NCI-H524 treated with DMSO at 0.1 percent for 48 hours (cell line): ENCODE results near the gene PIAS1.
"Not testable (repeated sequence)": the region's sequence is repeated elsewhere in the genome, so short reads cannot be mapped to it uniquely, and the experiment has no call there.

Source experiments
- DNase-seq: peaks from one replicate; lab custom pipeline; 2025; lab: John Stamatoyannopoulos, UW

Gene PIAS1

DNA sequence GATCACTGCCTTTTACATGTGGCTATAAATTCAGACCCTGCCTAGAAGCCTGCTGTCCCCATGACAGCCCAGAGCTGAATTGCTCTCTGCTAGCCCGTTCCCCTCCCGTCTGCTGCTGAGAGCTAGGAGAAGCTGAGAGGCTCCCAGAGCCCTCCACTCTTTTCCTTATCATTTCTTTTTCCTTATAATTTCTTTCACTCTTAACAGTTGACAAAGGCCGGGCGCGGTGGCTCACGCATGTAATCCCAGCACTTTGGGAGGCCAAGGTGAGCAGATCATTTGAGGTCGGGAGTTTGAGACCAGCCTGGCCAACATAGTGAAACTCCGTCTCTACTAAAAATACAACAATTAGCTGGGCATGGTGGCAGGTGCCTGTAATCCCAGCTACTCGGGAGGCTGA, 180.4 kb downstream of the PIAS1 start:
- not testable (repeated sequence) for DNase-seq

- DNase-seq = no peak
Observed at GRCh38 chr15:68235022-68235421, 180.9 kb downstream of the PIAS1 start.

DNA sequence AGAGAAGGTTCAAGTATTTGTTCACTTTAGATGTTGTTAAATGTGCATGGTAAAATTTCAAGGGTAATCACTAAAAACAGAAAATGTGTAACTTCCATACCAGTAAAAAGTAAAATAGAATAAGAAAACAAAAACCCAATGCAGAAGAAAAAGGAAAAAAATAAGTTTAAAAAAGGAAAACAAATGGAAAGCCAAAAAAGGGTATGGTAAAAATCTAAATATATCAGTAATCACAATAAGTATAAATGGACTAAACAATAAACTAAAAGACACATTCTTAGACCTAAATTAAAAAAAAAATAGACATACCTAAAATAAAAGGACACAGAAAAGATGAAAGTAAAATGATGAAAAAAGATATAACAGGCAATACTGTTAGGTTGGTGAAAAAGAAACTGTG, 184.9 kb downstream of the PIAS1 start:
- DNase-seq = no peak

GRCh38 chr15:68241088-68241935, 187.2 kb downstream of the PIAS1 start:
- no peak for DNase-seq
